Osteoblast (primary cell): ENCODE data around the gene ANKRD13B. TPM values are rescaled to one million over a fixed set of nuclear protein-coding genes. Genes with fewer than 3 reads are reported as not detected.
"Not testable (repeated sequence)": the region's sequence is repeated elsewhere in the genome, so short reads cannot be mapped to it uniquely, and the experiment has no call there.

Experiments used
- DNase-seq: peaks from one replicate; pipeline ENCODE4 v3.0.0; 2011; ENCODE audit warnings: low spot score, mixed read lengths; ENCODE audit not compliant: insufficient read length; ENCODE audit errors: missing footprints
- H2AFZ ChIP-seq: 2 replicates; pipeline ENCODE4 v1.6.0; 2011; ENCODE audit warnings: mild to moderate bottlenecking, low read length
- H3K27ac ChIP-seq: 2 replicates; pipeline ENCODE4 v1.5.1; 2011; ENCODE audit warnings: mild to moderate bottlenecking, low read depth, low read length, moderate library complexity
- H3K27me3 ChIP-seq: 2 replicates; pipeline ENCODE4 v1.6.0; 2012; ENCODE audit warnings: mild to moderate bottlenecking, control low read depth, inconsistent platforms, low read length, moderate library complexity; ENCODE audit not compliant: insufficient read depth
- H3K36me3 ChIP-seq: 2 replicates; pipeline ENCODE4 v1.5.1; 2011; ENCODE audit warnings: mild to moderate bottlenecking, low read length, control low read depth, moderate library complexity; ENCODE audit not compliant: insufficient read depth
- H3K4me1 ChIP-seq: 2 replicates; pipeline ENCODE4 v1.5.1; 2011; ENCODE audit warnings: mild to moderate bottlenecking, low read length, control low read depth, moderate library complexity; ENCODE audit not compliant: insufficient read depth
- H3K4me2 ChIP-seq: 2 replicates; pipeline ENCODE4 v1.6.0; 2011; ENCODE audit warnings: mild to moderate bottlenecking, low read length; ENCODE audit not compliant: insufficient read depth
- H3K4me3 ChIP-seq: fragments of 200-600 bp; sonication (generic); 3 replicates; pipeline ENCODE4 v1.5.1; 2012; ENCODE audit warnings: mild to moderate bottlenecking, low read length, inconsistent platforms; ENCODE audit not compliant: insufficient read depth
- H3K79me2 ChIP-seq: 2 replicates; pipeline ENCODE4 v1.6.0; 2012; ENCODE audit warnings: mild to moderate bottlenecking, low read length, control low read depth, inconsistent platforms; ENCODE audit not compliant: insufficient read depth
- H3K9me3 ChIP-seq: 2 replicates; pipeline ENCODE4 v1.5.1; 2011; ENCODE audit warnings: low read depth, low read length, control low read depth
- H4K20me1 ChIP-seq: 2 replicates; pipeline ENCODE4 v1.6.0; 2012; ENCODE audit warnings: mild to moderate bottlenecking, low read length, control low read depth; ENCODE audit not compliant: insufficient read depth
- total RNA-seq: library from RNA; depleted of rRNA; stranded (reverse); fragments of >200 nt; gene quantifications from 2 replicates; pipeline ENCODE4 v1.2.3, GENCODE V29; 2012
- TF ChIP-seq, protein P1 (sequence below): IDR thresholded peaks from 2 replicates; pipeline ENCODE4 v1.5.1; 2011; ENCODE audit warnings: mild to moderate bottlenecking, low read depth, low read length, moderate library complexity; ENCODE audit errors: extremely low read depth

Gene ANKRD13B
- total RNA-seq, 1 donor, result 18.5 TPM

DNA sequence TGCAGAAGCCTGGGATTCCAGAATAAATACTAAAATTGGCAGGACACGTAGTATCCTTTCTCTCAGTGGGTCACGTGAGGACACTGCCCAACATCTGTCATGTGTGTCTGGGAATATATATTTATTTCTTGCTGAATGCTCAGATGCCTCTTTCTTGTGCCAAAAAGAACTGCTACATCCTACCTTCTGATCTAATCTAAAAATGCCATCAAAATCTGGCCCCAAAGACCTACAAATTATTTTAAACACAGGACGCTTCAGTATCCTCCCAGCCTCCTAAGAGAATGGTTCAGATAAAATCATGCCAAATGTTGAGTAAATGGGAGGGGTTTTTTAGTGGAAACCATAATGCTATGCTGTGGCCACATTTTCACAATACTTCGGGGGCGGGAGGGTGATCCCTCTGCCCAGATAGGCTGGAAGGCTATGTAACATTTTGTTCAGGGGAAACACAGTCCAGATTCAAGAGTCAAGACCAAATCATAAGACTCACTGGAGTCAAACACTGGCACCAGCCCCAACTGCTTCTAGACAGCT, 52.7 kb downstream of the ANKRD13B start:
- Histone ChIP-seq H3K4me3 (peak overlapping the region; percentile 45), H3K36me3 (no peaks in the 10 kb centered on the region), H3K9me3 (no peaks in the 10 kb centered on the region), H3K27ac (peak overlapping the region; percentile 92), H4K20me1 (no peaks in the 10 kb centered on the region), H3K4me1 (peaks cover 18% of the 10 kb centered on the region), H3K27me3 (no peaks in the 10 kb centered on the region), H3K79me2 (no peaks in the 10 kb centered on the region), H3K4me2 (peak overlapping the region; percentile 84), H2AFZ (peak overlapping the region; percentile 73)
- DNase-seq, result peak; percentile 53
- TF ChIP-seq, protein P1, sequence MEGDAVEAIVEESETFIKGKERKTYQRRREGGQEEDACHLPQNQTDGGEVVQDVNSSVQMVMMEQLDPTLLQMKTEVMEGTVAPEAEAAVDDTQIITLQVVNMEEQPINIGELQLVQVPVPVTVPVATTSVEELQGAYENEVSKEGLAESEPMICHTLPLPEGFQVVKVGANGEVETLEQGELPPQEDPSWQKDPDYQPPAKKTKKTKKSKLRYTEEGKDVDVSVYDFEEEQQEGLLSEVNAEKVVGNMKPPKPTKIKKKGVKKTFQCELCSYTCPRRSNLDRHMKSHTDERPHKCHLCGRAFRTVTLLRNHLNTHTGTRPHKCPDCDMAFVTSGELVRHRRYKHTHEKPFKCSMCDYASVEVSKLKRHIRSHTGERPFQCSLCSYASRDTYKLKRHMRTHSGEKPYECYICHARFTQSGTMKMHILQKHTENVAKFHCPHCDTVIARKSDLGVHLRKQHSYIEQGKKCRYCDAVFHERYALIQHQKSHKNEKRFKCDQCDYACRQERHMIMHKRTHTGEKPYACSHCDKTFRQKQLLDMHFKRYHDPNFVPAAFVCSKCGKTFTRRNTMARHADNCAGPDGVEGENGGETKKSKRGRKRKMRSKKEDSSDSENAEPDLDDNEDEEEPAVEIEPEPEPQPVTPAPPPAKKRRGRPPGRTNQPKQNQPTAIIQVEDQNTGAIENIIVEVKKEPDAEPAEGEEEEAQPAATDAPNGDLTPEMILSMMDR, result no peak

DNA sequence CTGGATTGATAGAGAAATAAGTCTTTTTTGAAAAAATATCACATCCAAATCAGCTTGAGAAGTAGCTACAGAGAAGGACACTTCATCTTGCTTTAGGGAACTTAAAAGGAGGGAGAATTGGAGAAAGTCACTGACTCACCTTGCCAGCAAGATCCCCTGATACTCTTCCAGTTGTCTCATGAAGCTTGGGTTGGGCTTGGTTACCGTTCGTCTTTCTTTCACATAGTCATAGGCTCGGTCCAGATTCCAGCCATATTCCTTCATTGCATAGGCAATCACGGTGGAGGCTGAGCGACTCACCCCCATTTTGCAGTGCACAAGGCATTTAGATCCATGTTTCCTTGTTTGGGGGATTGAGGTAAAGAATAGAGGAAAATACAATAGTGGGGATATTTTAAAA, 55.1 kb downstream of the ANKRD13B start:
- no peak overlapping the region for H3K4me3 ChIP-seq
- H3K9me3 ChIP-seq, result no peaks in the 10 kb centered on the region
- no peaks in the 10 kb centered on the region for H3K36me3 ChIP-seq
- H3K27me3 ChIP-seq, result no peaks in the 10 kb centered on the region
- H2AFZ ChIP-seq, result no peak overlapping the region
- TF ChIP-seq, protein P1, result no peak
- no peak overlapping the region for H3K27ac ChIP-seq
- H3K4me1 ChIP-seq, result peaks cover 19% of the 10 kb centered on the region
- DNase-seq, result no peak
- no peaks in the 10 kb centered on the region for H4K20me1 ChIP-seq
- no peak overlapping the region for H3K4me2 ChIP-seq
- H3K79me2 ChIP-seq, result no peaks in the 10 kb centered on the region

DNA sequence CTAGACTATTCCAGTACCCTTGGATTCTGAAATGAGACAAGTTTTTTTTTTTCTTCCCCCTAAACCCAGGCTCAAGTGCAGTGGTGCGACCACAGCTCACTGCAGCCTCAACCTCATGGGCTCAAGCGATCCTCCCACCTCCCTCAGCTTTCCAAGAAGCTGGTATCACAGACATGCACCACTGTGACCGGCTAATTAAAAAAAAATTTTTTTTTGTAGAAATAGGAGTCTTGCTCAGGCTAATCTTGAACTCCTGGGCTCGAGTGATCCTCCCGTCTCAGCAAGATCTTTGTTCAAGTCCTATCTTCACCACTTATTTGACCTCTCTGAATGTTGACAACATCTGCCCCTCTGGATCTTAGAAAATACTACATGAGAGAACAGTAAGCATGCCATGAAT, 56.4 kb downstream of the ANKRD13B start:
- no peak overlapping the region for H3K27ac ChIP-seq
- H3K36me3 ChIP-seq, result no peaks in the 10 kb centered on the region
- H3K4me2 ChIP-seq, result no peak overlapping the region
- H3K4me1 ChIP-seq, result peaks cover 19% of the 10 kb centered on the region
- H3K79me2 ChIP-seq, result no peaks in the 10 kb centered on the region
- no peaks in the 10 kb centered on the region for H3K27me3 ChIP-seq
- TF ChIP-seq, protein P1, result no peak
- no peak overlapping the region for H2AFZ ChIP-seq
- H3K4me3 ChIP-seq, result no peak overlapping the region
- H3K9me3 ChIP-seq, result no peaks in the 10 kb centered on the region
- no peaks in the 10 kb centered on the region for H4K20me1 ChIP-seq
- no peak for DNase-seq

DNA sequence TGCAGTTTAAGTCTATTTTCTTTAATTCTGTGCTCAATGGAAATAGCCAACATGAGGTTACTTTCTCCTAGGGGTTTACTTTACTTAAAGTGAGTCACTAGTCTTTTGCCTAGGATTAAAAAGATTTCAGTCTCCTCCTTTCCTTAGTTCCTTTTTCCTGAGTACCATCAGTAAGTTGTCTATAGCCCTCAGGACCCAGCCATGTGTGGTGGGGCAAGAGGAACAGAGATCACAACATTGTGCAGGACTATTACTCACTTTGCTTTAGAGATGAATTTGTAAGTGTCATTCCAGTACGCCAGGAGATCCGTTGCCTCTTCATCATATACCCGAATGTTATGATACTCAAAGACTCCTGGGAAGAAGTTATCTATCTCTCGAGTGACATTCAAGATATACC, 57.5 kb downstream of the ANKRD13B start:
- no peaks in the 10 kb centered on the region for H4K20me1 ChIP-seq
- no peak overlapping the region for H3K27ac ChIP-seq
- DNase-seq, result no peak
- TF ChIP-seq, protein P1, result no peak
- no peaks in the 10 kb centered on the region for H3K36me3 ChIP-seq
- H3K79me2 ChIP-seq, result no peaks in the 10 kb centered on the region
- no peaks in the 10 kb centered on the region for H3K9me3 ChIP-seq
- no peaks in the 10 kb centered on the region for H3K27me3 ChIP-seq
- H2AFZ ChIP-seq, result no peak overlapping the region
- no peak overlapping the region for H3K4me3 ChIP-seq
- peaks cover 12% of the 10 kb centered on the region for H3K4me1 ChIP-seq
- no peak overlapping the region for H3K4me2 ChIP-seq

DNA sequence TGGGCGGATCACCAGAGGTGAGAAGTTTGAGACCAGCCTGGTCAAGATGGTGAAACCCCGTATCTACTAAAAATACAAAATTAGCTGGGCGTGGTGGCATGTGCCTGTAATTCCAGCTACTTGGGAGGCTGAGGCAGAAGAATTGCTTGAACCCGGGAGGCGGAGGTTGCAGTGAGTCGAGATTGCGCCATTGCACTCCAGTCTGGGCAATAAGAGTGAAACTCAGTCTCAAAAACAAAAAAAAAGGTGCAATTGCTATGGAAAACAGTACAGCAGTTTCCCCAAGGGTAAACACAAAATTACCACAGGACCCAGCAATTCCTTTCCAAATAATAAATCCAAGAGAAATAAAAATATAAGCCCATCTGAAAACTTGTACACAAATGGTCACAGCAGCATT, 59.0 kb downstream of the ANKRD13B start:
- H3K9me3 ChIP-seq, H3K4me1 ChIP-seq, H3K36me3 ChIP-seq, H3K27ac ChIP-seq, H2AFZ ChIP-seq, H3K27me3 ChIP-seq, H4K20me1 ChIP-seq, H3K79me2 ChIP-seq, DNase-seq, H3K4me2 ChIP-seq, H3K4me3 ChIP-seq: not testable (repeated sequence)
